ENCODE data around the gene WDR4.

Gene WDR4

GRCh38 chr21:42830456-42831455 lies 48.6 kb downstream of the WDR4 start:
- ATAC-seq: no peak
- TF ChIP-seq ESRRG (CRISPR knock-in tag; IDR thresholded peaks at IDR 0.05): no peak

- ATAC-seq: no peak
- no peak for TF ChIP-seq ZFP30 (CRISPR knock-in tag; IDR thresholded peaks at IDR 0.05)
Observed at GRCh38 chr21:42829954-42830353, 49.4 kb downstream of the WDR4 start.

DNA sequence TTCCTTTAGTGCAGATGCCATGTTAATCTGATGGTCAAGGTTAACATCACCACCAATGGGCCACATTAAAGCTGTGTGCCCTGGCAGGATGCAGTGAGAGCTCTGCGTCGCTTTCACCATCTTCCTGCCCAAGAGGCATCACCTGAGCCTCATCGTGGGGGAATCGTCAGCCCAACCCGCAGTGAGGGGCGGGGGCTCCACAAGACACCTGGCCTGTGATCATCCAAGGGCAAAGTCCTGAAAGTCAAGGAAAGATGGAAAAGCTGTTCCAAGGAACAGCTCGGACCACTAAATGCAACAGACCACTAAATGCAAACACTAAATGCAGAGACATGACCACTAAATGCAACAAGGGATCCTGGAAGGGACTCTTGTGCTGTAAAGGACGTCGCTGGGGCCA lies 49.9 kb downstream of the WDR4 start:
- TF ChIP-seq ZFP3 (CRISPR knock-in tag; IDR thresholded peaks at IDR 0.05): no peak
- TF ChIP-seq, protein P1, sequence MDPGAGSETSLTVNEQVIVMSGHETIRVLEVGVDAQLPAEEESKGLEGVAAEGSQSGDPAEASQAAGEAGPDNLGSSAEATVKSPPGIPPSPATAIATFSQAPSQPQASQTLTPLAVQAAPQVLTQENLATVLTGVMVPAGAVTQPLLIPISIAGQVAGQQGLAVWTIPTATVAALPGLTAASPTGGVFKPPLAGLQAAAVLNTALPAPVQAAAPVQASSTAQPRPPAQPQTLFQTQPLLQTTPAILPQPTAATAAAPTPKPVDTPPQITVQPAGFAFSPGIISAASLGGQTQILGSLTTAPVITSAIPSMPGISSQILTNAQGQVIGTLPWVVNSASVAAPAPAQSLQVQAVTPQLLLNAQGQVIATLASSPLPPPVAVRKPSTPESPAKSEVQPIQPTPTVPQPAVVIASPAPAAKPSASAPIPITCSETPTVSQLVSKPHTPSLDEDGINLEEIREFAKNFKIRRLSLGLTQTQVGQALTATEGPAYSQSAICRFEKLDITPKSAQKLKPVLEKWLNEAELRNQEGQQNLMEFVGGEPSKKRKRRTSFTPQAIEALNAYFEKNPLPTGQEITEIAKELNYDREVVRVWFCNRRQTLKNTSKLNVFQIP (CRISPR knock-in tag; IDR thresholded peaks at IDR 0.05; ENCODE audit: borderline replicate concordance, low read depth): no peak
- TF ChIP-seq GLIS3 (CRISPR knock-in tag; IDR thresholded peaks at IDR 0.05): no peak
- no peak for TF ChIP-seq ESRRG (CRISPR knock-in tag; IDR thresholded peaks at IDR 0.05)
- no peak for TF ChIP-seq ZNF8 (CRISPR knock-in tag; IDR thresholded peaks at IDR 0.05)
- no peak for TF ChIP-seq TOX (CRISPR knock-in tag; IDR thresholded peaks at IDR 0.05; ENCODE audit: borderline replicate concordance)
- no peak for TF ChIP-seq SNAI2 (CRISPR knock-in tag; IDR thresholded peaks at IDR 0.05)
- no peak for TF ChIP-seq TCF4 (CRISPR knock-in tag; IDR thresholded peaks at IDR 0.05; ENCODE audit: borderline replicate concordance)
- no peak for TF ChIP-seq TSHZ2 (CRISPR knock-in tag; IDR thresholded peaks at IDR 0.05)
- TF ChIP-seq OSR1 (CRISPR knock-in tag; IDR thresholded peaks at IDR 0.05): no peak
- no peak for TF ChIP-seq PATZ1 (CRISPR knock-in tag; IDR thresholded peaks at IDR 0.05; ENCODE audit: borderline replicate concordance)
- no peak for TF ChIP-seq CSDC2 (CRISPR knock-in tag; IDR thresholded peaks at IDR 0.05)
- TF ChIP-seq ARNTL (CRISPR knock-in tag; IDR thresholded peaks at IDR 0.05; ENCODE audit: borderline replicate concordance, low read depth): no peak
- no peak for TF ChIP-seq ZNF565 (CRISPR knock-in tag; conservative IDR thresholded peaks at IDR 0.05; ENCODE audit: low read depth)
- TF ChIP-seq ZC3H10 (CRISPR knock-in tag; IDR thresholded peaks at IDR 0.05): no peak
- TF ChIP-seq PPARA (CRISPR knock-in tag; IDR thresholded peaks at IDR 0.05; ENCODE audit: borderline replicate concordance): no peak
- TF ChIP-seq BACH2 (CRISPR knock-in tag; IDR thresholded peaks at IDR 0.05; ENCODE audit: borderline replicate concordance): no peak
- no peak for TF ChIP-seq CREB5 (CRISPR knock-in tag; IDR thresholded peaks at IDR 0.05; ENCODE audit: low read depth)
- no peak for TF ChIP-seq ZNF70 (CRISPR knock-in tag; IDR thresholded peaks at IDR 0.05)
- no peak for TF ChIP-seq ZFP30 (CRISPR knock-in tag; IDR thresholded peaks at IDR 0.05)
- no peak for ATAC-seq

DNA sequence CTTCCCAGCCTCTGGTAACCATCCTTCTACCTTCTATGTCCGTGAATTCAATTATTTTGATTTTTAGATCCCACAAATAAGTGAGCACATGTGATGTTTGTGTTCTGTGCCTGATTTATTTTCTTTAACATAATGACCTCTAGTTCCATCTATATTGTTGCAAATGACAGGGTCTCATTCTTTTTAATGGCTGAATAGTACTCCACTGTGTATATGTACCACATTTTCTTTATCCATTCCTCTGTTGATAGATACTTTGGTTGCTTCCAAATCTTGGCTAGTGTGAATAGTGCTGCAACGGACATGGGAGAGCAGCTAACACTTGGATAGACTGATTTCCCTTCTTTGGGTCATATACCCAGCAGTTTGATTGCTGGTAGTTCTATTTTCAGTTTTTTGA lies 51.8 kb downstream of the WDR4 start:
- no peak for ATAC-seq
- TF ChIP-seq ZNF8 (CRISPR knock-in tag; IDR thresholded peaks at IDR 0.05) (peak; percentile 50; the same call in 1 of the 2 replicates), TSHZ2 (CRISPR knock-in tag; IDR thresholded peaks at IDR 0.05) (no peak), ZFP3 (CRISPR knock-in tag; IDR thresholded peaks at IDR 0.05) (no peak), RARB (CRISPR knock-in tag; IDR thresholded peaks at IDR 0.05) (no peak), ZFP30 (CRISPR knock-in tag; IDR thresholded peaks at IDR 0.05) (no peak)
- TF ChIP-seq, protein P1 (CRISPR knock-in tag; IDR thresholded peaks at IDR 0.05; ENCODE audit: borderline replicate concordance, low read depth): no peak
- TF ChIP-seq, protein P2, sequence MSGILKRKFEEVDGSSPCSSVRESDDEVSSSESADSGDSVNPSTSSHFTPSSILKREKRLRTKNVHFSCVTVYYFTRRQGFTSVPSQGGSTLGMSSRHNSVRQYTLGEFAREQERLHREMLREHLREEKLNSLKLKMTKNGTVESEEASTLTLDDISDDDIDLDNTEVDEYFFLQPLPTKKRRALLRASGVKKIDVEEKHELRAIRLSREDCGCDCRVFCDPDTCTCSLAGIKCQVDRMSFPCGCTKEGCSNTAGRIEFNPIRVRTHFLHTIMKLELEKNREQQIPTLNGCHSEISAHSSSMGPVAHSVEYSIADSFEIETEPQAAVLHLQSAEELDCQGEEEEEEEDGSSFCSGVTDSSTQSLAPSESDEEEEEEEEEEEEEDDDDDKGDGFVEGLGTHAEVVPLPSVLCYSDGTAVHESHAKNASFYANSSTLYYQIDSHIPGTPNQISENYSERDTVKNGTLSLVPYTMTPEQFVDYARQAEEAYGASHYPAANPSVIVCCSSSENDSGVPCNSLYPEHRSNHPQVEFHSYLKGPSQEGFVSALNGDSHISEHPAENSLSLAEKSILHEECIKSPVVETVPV (CRISPR knock-in tag; IDR thresholded peaks at IDR 0.05): no peak

Data from SK-N-SH treated with all-trans-retinoic acid at 6 μM for 48 hours (cell line).